HG03045 (cell line): Measurements from ENCODE around the gene ARSI.

Experiments used
- ATAC-seq: cut with Tn5 transposase; IDR thresholded peaks from one replicate; pipeline ENCODE4 v1.9.1; 2021; ENCODE audit warnings: mild to moderate bottlenecking, moderate library complexity; ENCODE audit not compliant: unreplicated experiment

ARSI gene

DNA sequence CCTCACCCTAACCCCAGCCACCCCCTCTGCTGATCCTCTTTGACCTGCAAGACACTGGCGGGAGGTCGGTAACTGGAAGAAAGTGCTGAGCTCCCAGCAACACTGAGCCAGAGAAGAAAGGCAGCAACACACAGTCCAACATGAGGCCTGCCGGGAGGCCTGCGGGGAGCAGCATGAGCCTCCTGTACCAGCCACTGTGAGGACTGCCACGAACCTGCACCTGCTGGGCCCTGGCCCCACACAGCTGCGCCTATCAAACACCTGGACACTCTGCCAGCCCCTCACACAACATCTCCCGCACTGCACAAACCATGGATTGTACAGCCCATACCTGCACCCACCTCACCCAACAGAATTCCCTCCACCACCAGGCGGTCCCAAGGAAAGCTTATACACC, 31.4 kb downstream of the ARSI start:
- ATAC-seq: no peak

GRCh38 chr5:150270541-150271295, 32.0 kb downstream of the ARSI start:
- ATAC-seq: no peak

GRCh38 chr5:150266871-150267291, 35.8 kb downstream of the ARSI start:
- ATAC-seq: no peak

GRCh38 chr5:150265870-150266383, 36.8 kb downstream of the ARSI start:
- no peak for ATAC-seq

DNA sequence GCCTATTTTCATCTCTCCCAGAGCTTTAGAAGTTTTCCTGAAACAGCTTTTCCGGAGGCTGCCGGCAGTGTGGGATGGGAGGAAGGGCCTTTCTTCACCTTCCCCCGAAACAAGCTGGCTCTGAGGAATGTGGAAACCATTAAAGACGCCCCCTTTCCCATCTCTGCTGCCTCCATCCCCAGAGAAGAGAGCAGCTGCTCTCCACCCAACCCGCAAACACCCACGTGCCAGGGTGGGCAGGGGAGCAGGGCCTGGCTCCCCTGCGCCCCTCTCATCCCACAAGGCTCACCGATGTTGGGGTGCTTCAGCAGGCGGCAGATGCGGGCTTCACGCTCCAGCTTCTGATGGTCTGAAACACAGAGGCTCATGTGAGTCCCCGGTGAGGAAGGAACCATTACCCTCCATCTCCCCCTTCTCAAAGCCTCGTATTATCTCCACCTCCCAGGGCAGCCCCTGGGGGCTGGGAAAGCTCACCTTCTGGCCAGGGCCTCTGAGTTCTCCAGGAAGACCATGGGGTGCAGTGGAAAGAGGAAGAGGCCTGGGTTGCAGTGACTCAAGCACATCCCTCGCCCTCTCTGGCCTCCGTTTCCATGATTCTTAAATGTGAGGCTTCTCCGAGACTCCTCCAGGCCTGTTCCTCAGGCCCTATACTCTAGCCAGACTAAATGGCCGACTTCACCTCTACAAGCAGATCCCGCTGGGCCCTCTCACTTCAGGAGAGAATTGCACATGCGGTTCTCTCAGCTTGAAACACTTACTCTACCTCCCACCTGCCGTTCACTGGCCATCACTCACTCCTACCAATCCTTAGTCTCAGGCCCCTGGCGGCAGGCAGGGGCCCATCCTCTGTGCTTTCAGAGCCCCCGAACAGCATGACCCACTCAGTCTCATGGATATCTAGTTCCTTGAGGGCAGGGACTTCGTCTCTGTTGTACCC, 37.8 kb downstream of the ARSI start:
- no peak for ATAC-seq

DNA sequence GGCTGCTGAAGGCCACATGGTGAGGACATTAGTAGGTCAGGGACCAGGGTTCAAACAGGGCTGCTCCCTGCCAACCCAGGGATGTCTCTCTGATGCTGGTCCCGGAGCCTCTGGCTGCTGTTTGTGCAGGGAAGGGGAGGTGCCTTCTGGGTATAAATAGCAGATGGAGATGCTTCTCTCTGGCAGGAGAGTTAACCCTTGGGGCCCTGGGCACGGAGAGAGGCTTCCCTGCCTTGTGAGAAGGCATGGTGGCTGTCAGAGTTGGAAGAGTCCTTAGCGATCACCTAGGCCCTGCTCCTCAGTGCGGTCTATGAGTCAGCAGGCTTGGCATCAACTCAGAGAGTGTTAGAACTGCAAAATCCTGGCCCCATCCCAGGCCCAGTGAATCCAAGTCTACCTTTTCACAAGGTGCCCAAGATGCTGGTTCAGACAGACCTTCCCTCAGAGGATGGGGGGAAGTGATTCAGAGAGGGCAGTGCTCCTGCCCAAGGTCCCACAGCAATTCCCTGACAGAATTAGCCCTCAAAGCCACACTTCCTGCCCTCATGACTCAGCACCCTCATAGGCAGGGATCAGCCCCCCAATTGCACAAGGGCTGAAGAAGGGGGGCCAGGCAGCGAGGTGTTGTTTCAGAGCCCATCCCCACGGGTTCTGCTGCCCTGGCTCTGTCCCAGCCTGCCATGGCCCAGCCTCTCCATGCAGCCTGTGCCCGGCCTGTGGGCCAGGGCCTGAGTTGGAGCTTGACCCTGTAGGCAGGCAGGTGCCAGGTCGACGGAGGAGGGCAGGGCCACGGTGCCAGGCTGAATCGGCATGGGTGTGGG, 38.7 kb downstream of the ARSI start:
- no peak for ATAC-seq

DNA sequence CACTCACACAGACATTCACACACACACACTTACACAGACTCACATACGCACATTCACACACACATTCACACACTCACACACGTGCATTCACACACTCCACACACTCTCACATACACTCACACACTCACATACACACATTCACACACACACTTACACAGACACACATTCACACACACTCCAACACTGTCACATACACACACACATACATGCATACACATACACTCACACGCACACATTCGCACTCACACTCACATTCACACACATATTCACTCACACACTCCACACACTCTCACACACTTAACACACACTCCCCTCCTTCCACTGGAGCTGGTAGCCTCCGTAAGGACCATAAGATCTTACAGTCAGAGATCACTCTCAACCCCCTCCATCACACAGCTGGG, 39.3 kb downstream of the ARSI start:
- ATAC-seq: no peak

DNA sequence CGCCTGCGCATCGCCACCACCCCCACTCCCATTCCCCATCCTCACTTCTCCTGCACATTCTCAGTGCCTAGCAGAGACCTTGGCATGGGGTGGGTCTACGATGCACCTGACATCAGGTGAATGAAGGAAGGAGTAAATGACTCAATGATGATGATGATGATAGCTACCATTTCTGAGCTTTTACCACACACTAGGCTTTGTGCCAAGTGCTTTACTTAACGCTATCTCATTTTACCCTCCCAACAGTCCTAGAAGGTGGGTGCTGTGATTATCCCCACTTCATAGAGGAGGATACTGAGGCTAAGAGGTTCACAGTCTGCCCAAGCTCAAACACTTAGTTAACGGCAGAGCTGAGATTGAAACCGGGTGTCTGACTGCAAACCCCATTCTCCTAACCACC, 40.2 kb downstream of the ARSI start:
- ATAC-seq: no peak

DNA sequence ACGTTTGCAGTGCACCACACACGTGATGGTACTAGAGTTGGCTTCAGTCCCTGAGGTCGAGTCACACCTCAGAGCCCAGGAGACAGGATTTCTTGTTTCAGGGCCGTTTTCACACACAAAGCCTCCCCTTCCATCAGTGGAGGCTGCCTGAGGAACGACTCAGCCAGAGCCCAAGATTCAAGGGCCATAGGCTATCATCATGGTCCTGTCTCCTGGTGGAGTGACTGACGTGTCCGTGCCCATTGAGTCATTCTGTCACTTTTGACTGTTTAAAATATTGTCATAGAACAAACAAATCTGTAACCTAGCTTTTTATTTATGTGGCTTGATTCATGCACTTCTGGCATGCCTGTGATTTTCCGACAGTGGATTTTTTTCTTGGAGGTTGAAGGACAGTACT, 41.5 kb downstream of the ARSI start:
- no peak for ATAC-seq

DNA sequence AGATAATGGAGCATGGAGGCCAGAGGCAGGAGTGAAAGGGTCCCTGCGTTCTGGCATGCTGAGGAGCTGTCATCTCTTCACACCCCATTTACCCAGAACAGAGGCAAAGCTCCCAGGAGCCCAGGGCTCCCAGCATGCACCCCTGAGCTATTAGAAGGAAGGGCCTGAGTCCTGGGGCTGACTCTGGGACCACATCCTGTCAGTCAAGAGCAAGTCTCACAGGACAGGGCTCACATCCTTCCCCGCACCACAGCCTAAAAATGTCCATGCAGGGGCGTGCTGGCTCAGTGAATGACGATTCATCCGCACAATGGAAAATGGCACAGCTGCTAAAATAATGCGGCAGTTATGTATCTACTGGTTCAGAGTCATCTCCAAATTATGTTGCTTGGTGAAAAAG, 44.6 kb downstream of the ARSI start:
- ATAC-seq: no peak

DNA sequence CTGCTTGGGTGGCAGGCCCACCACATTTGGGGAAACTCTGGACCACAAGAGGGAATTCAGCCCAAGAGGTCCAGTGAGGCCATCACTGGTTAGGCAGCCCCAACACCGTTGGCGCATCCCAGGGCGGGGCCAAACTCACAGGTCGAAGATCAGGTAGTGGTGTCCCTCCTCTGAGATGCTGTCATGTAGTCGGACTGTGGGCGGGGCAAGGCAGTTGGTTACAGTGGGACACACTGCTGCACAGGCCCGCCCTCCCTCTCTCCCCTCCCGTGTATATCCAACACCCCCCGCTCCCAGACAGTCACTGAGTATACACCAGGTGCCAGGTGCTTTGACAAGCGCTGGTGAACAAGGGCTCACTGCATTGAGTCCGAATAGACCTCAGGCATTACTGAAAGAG, 45.3 kb downstream of the ARSI start:
- no peak for ATAC-seq

GRCh38 chr5:150256410-150257064, 46.2 kb downstream of the ARSI start:
- ATAC-seq: no peak

DNA sequence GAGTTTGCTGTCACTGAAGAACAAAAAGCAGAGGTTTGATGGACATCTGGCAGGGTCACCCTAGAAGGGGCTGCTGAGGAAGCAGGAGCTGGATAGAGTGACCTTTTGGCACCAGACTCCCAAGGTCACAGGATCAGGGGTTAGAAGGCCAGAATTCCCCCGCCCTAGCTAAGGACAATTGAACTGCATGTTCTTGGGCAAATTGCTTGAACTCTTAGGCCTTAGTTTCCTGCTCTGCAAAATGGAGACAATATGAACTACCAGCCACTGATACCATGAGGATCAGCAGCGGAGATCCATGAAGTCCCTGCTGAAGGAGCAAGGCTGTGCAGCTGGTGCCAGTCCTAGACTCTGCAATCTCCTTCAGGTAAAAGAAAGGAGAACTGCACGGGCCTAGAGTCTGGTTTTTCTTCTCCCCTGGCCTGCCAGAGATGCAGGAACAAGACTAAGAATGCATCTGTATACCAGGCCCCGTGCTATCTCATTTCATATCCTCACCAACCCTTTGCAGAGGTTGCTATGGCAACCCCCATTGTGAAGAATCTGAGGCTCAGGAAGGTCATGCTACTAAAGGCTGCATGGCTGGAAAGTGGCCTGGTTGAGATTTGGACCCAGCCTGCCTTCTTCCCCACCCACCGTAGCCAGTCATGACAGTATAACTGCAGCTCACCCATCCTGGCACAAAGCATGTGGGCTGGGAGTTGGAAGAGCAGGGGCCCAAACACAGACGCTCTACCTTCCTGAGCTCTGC, 46.9 kb downstream of the ARSI start:
- no peak for ATAC-seq

GRCh38 chr5:150254774-150255173, 47.9 kb downstream of the ARSI start:
- no peak for ATAC-seq

DNA sequence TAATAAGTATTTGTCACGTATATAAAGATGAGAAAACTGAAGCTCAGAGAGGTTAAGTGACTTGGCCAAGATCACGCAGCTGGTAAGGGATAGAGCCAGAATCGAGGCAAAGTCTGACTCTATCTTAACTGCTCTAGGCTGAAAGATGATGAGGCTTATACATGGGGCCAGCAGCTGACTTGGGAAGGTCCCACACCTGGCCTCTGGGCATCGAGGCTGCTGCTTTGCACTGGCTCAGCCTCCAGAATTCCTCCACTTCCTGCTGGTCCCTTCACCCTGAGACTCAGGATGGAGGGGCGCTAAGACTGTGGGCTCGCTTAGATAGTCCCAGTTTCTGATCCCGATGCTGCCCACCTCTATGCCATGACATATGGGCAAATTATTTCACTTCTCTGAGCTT, 48.3 kb downstream of the ARSI start:
- ATAC-seq: no peak

DNA sequence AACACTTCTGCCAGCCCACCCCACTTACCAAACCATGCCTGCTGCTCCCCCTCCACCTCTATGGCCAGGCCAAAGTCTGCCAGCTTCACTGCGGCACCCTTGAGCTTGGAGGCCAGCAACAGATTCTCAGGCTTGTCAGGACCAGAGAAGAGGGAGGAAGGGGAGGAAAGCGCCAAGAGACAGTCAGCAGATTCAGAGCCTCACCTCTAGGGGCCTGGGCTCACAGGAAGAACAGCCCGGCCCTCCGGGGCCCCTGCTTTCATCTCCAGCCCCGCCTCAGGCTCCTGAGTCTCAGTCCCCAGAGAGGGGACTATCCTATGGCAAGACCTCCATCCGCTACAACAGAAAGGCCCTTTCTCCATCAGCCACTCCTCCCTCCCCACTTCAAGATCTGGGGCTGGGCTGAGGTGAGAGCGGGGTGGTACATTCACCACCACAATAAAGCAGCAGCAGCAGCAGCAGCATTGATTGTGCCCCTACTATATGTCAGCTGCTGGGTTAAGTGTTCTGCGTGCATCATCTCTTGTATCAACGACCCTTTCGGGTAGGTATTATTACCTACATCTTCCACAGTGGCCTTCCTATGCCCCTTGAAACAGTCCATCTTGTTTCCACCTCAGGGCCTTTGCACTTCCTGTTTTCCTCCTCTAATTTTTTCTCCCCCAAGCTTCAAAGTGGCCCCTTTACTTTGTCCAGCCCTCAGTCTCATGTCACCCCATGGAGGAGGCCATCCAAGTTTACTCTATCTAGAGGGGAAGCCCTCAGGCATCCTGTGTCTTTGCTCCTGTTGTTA, 49.1 kb downstream of the ARSI start:
- no peak for ATAC-seq

GRCh38 chr5:150252489-150252888, 50.2 kb downstream of the ARSI start:
- ATAC-seq: no peak

DNA sequence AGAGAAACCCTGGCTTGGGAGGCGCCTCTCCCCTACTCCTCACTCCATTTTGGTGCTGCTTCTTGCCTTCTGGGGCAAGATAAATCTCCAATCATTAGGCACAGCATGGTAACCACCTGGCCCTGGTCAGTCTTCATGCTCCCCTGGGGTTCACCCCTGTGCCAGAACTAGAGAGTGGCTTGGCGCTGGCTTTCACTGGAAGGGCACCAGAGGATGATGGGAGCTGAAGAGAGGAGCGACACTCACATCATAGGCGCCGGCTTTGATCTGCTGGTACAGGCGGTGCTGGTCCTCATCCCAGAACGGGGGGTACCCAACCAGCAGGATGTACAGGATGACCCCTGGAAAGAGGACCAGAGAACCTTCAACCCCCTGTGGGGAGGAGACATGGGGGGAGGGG, 51.2 kb downstream of the ARSI start:
- ATAC-seq: no peak

DNA sequence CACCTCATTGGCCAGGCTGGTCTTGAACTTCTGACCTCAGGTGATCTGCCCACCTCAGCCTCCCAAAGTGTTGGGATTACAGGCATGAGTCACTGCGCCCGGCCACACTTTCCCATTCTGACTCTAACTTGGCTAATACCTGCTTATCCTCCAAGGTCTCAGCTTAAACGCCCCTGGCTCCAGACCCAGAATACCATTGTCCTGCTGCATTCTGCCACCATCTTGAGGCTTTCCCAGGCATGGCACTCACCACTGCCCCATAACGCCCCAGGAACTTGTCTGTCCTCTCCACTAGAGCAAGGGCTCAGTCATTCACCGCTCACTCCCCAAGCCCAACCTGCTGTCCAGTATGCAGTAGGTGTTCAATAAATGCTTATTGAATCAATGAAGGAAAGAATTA, 53.0 kb downstream of the ARSI start:
- no peak for ATAC-seq
